Posterior cingulate gyrus (tissue), 11 donors: ENCODE results near the gene F12.
A peak's percentile ranks its signal among the peaks of the same experiment; 100 is the strongest.

ENCODE experiments used
- DNase-seq, 10 donors: peaks; one replicate each; pipeline versions ENCODE4 v3.0.0 to v3.0.0-alpha.2; 2020 to 2021; ENCODE audit warnings: mixed read lengths in 3 of 10
- intact Hi-C: fragments of 100-400 bp; cut with DNase I; formaldehyde crosslinking; loops from one replicate; pipeline ENCODE4 v1.15.1; 2023

The F12 gene

DNA sequence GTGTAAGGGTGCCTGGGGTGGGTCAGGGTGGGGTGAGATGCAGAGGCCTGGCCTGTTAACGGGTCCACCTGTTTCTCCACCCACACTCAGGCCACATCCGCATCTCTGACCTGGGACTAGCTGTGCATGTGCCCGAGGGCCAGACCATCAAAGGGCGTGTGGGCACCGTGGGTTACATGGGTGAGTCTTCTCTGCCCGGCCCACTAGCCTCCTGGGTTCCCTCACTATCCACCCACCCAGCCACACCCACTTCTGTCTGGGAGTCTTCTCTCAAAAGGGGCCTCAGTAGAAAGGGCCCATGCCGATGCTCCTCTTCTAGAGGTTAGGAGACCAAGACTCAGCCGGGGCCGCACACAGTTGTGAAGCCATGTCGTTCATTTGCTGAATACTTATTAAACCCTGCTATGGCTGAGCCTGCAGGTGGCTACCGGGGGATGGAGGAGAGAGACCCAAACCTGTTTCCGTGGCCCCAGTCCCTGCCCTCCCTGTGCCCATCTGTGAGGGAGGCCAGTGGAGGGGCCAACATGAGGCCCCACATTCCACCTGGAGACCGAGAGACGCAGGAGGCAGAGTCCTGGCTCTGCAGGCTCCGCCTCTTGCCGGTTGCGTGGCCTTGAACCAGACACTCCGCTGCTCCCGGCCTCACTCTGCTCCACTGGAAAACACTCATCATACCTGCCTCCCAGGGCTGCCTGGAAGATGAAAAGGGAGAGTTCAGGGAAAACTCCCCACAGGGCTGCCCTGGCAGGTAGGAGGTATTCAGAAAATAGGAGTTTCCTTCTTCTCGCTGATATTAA lies 25.8 kb upstream of the F12 start:
- intact Hi-C loops = no loop called here
- DNase-seq = no peak

- intact Hi-C loops = no loop called here
- no peak for DNase-seq
These were observed 25.1 kb upstream of the F12 start for GRCh38 chr5:177434437-177434836.

DNA sequence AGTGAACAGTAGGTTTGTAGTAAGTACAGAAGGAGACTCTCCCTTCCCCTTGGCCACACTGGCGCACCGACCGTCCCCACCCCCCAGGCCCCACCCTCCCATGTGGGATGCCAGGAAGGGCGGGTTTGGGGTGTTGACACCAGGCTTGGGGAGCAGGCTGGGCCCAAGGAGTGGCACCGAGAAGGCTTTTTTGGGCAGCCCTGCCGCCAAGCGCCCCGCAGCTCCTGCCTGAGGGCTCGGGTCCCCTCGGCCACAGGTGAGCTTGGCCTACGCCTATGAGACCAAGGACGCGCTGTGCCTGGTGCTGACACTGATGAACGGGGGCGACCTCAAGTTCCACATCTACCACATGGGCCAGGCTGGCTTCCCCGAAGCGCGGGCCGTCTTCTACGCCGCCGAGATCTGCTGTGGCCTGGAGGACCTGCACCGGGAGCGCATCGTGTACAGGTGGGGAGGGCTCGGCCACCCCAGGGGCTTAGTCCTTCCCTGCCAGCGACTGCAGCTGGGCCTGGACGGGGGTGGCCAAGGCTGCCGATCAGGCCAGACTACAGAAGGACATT lies 24.4 kb upstream of the F12 start:
- intact Hi-C loops = no loop called here
- DNase-seq = no peak

DNA sequence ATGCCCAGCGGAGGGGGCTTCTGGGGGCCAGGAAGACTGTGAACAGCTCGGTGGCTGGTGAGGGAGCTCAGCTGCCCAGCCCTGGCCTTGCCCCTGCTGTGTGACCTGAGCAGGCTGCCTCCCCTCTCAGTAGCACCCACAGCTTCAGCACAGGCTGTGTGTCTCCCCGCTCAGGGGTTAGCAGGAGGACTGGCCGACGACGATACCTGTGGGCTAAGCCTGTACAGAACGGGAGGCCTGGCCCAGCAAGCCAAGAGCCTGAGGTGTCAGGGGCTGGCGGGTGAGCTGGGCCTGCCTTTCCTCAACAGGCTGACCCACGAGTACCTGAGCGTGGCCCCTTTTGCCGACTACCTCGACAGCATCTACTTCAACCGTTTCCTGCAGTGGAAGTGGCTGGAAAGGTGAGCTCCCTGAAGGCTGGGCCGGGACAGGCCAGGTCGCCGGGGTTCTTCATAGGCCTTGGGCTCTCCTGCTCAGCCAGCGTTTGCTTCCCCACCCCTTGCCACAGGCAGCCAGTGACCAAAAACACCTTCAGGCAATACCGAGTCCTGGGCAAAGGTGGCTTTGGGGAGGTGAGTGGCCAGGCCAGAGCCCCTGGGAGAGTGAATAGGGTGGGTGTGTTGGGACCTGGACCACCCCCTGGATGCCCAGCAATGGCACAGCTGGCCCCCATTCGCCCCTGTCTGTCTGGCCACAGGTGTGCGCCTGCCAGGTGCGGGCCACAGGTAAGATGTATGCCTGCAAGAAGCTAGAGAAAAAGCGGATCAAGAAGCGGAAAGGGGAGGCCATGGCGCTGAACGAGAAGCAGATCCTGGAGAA lies 23.7 kb upstream of the F12 start:
- no peak for DNase-seq
- intact Hi-C loops = no loop called here

- intact Hi-C loops = no loop called here
- DNase-seq = peak in 5 of 10 donors; percentile 50 to 91 (median 76)
These were observed 22.9 kb upstream of the F12 start for GRCh38 chr5:177432143-177432838.

GRCh38 chr5:177431317-177432142 lies 22.2 kb upstream of the F12 start:
- DNase-seq = peak in 3 of 10 donors; percentile 50 to 89 (median 81)
- intact Hi-C loops = no loop called here

DNA sequence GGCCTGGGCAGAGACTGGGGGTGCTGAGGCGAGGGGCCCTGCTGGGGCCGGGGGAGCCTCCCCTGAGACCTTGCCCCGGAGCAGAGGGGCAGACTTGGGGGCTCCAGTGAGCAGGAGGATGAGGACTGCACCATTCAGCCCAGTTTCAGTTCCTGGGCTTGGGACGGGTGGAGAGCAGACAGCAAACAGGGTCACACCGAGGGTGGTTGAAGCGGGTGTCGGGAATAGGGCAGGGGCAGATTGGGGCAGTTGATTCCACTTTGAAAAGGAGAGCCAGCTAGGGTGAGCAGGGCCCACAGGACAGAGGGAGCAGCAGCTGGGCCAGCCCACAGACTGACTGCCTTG lies 21.6 kb upstream of the F12 start:
- no peak for DNase-seq

GRCh38 chr5:177430140-177430951 lies 21.0 kb upstream of the F12 start:
- DNase-seq = no peak
- intact Hi-C loops = no loop called here

More for the DNA sequence above, 21.6 kb upstream of the F12 start:
- intact Hi-C loops = no loop called here

- peak in 3 of 10 donors; percentile 43 to 88 (median 45) for DNase-seq
- intact Hi-C loops = no loop called here
These were observed 20.1 kb upstream of the F12 start for GRCh38 chr5:177429248-177430040.

GRCh38 chr5:177428574-177429217 lies 19.3 kb upstream of the F12 start:
- DNase-seq = no peak

DNA sequence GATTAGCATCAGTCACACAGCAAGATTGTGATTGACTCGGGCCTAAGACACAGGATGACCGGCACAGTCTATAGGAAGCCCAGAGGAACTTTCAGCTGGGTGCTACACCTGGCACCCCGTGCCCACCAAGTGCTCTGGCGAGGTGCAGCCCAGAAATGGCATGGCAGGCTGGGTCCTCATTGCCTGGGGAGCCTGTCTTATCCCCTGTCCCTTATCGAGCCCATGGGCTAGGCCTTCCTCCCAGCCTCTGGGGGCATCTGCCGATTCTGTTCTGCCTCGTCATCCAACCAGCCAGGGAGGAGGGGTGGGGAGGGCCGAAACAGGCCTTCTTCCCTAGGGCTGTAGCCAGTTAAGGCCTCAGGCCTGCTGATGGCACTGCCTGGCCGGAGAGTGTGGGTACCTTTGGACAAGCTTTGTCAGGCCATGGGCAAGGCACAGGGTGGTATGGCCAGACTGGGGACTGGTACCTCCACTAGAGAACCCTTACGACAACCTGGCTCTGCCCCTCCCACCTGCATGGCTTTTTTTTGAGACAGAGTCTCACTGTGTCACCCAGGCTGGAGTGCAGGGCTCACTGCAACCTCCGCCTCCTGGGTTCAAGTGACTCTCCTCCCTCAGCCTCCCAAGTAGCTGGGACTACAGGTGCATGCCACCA lies 18.7 kb upstream of the F12 start:
- DNase-seq = peak in 1 of 10 donors; percentile 85
- intact Hi-C loops = loop anchor here (2.0 kb wide), 2 partner anchors 23 to 27 kb away; no protein-coding TSS in a partner anchor

More at GRCh38 chr5:177428574-177429217, 19.3 kb upstream of the F12 start:
- intact Hi-C loops = no loop called here

GRCh38 chr5:177427211-177427822 lies 18.0 kb upstream of the F12 start:
- DNase-seq = no peak
- intact Hi-C loops = loop anchor here (2.0 kb wide), 2 partner anchors 23 to 27 kb away; no protein-coding TSS in a partner anchor

GRCh38 chr5:177426566-177427210 lies 17.3 kb upstream of the F12 start, which contains the start of gene GRK6:
GRK6 (plus strand) TSS chr5:177426676; CDS start chr5:177426846, 170 bp downstream.
- intact Hi-C loops = loop anchor here (2.0 kb wide), 2 partner anchors 22 to 28 kb away; no protein-coding TSS in a partner anchor
- peak in 2 of 10 donors; percentile 84 to 89 for DNase-seq

GRCh38 chr5:177425801-177426565 lies 16.6 kb upstream of the F12 start:
- DNase-seq = peak; percentile 99 to 100 (median 100)
- intact Hi-C loops = loop anchor here (2.0 kb wide), 2 partner anchors 21 to 29 kb away; no protein-coding TSS in a partner anchor

GRCh38 chr5:177425196-177425800 lies 15.9 kb upstream of the F12 start:
- intact Hi-C loops = no loop called here
- peak in 1 of 10 donors; percentile 86 for DNase-seq
